ENCODE results near the gene DCUN1D1. TPM values are rescaled to one million over a fixed set of nuclear protein-coding genes. Genes with fewer than 3 reads are reported as not detected.

DCUN1D1 gene
- total RNA-seq, 4 donors from 2014 or later, result 13.8 to 26.2 (median 18.1) TPM

GRCh38 chr3:182962166-182962565 lies 18.2 kb downstream of the DCUN1D1 start:
- H3K27ac ChIP-seq, result peak overlapping the region in 2 of 4 donors; percentile 19 to 21
- peaks cover 0 to 32% (median 0%) of the 10 kb centered on the region in 4 donors for H3K4me1 ChIP-seq
- H3K36me3 ChIP-seq, result peaks cover 0 to 19% (median 0%) of the 10 kb centered on the region in 3 donors
- TF ChIP-seq CTCF (IDR thresholded peaks at IDR 0.05) (no peak), EP300 (IDR thresholded peaks at IDR 0.05) (peak in 1 of 2 donors; percentile 31), POLR2A (IDR thresholded peaks at IDR 0.05) (no peak)
- no peaks in the 10 kb centered on the region for H3K27me3 ChIP-seq
- H3K4me3 ChIP-seq, result no peak overlapping the region
- DNase-seq (ENCODE audit: low spot score in 2 of 2), result peak in 1 of 2 donors; percentile 15
- H3K9me3 ChIP-seq, result no peaks in the 10 kb centered on the region

- Histone ChIP-seq H3K4me1 (peaks cover 0 to 16% (median 0%) of the 10 kb centered on the region in 4 donors), H3K36me3 (peaks cover 0 to 36% (median 0%) of the 10 kb centered on the region in 3 donors), H3K27ac (no peak overlapping the region), H3K9me3 (no peaks in the 10 kb centered on the region), H3K27me3 (no peaks in the 10 kb centered on the region), H3K4me3 (no peak overlapping the region)
- no peak for DNase-seq (ENCODE audit: low spot score in 2 of 2)
- 49% methylated on average over 4 of the region's 4 CpGs for WGBS, 2 donors
- no peak for TF ChIP-seq POLR2A (IDR thresholded peaks at IDR 0.05)
- TF ChIP-seq EP300 (IDR thresholded peaks at IDR 0.05), result no peak
- no peak for TF ChIP-seq CTCF (IDR thresholded peaks at IDR 0.05)
These were observed 20.6 kb downstream of the DCUN1D1 start for GRCh38 chr3:182959474-182960350.

GRCh38 chr3:182957676-182958266 lies 22.6 kb downstream of the DCUN1D1 start:
- 94 to 96% methylated on average over 4 of the region's 4 CpGs for WGBS, 2 donors
- Histone ChIP-seq H3K36me3 (peaks cover 0 to 40% (median 0%) of the 10 kb centered on the region in 3 donors), H3K27me3 (no peaks in the 10 kb centered on the region), H3K4me3 (no peak overlapping the region), H3K4me1 (peaks cover 0 to 13% (median 0%) of the 10 kb centered on the region in 4 donors), H3K27ac (no peak overlapping the region), H3K9me3 (no peaks in the 10 kb centered on the region)
- TF ChIP-seq EP300 (IDR thresholded peaks at IDR 0.05), result no peak
- no peak for TF ChIP-seq POLR2A (IDR thresholded peaks at IDR 0.05)
- no peak for TF ChIP-seq CTCF (IDR thresholded peaks at IDR 0.05)
- DNase-seq (ENCODE audit: low spot score in 2 of 2), result no peak

GRCh38 chr3:182957226-182957625 lies 23.1 kb downstream of the DCUN1D1 start:
- TF ChIP-seq EP300 (IDR thresholded peaks at IDR 0.05), result no peak
- TF ChIP-seq POLR2A (IDR thresholded peaks at IDR 0.05), result no peak
- no peak for TF ChIP-seq CTCF (IDR thresholded peaks at IDR 0.05)
- Histone ChIP-seq H3K27ac (no peak overlapping the region), H3K4me3 (no peak overlapping the region)

More at GRCh38 chr3:182957226-182957625, 23.1 kb downstream of the DCUN1D1 start:
- Histone ChIP-seq H3K9me3 (no peaks in the 10 kb centered on the region), H3K27me3 (no peaks in the 10 kb centered on the region), H3K36me3 (peaks cover 0 to 40% (median 0%) of the 10 kb centered on the region in 3 donors), H3K4me1 (peaks cover 0 to 8% (median 0%) of the 10 kb centered on the region in 4 donors)
- no peak for DNase-seq (ENCODE audit: low spot score in 2 of 2)
- 92 to 93% methylated on average over 5 of the region's 5 CpGs for WGBS, 2 donors

Data from tibial nerve (tissue), 4 donors.